H1 (cell line): ENCODE data around the gene TMEM202. TPM values are rescaled to one million over a fixed set of nuclear protein-coding genes. Genes with fewer than 3 reads are reported as not detected.

ENCODE experiments used
- CBX8 ChIP-seq: fragments of 300-800, 300-1000 bp; sonication (generic); IDR thresholded peaks from 2 replicates; pipeline ENCODE4 v1.7.1; 2016; ENCODE audit warnings: low read depth, low read length, borderline replicate concordance
- GTF2F1 ChIP-seq: IDR thresholded peaks from 2 replicates; pipeline ENCODE4 v1.6.1; 2012; ENCODE audit warnings: low read depth, low read length, improper control_type of control experiment, borderline replicate concordance
- TCF12 ChIP-seq: IDR thresholded peaks from 2 replicates; pipeline ENCODE4 v1.6.1; 2011; ENCODE audit warnings: low read depth, mild to moderate bottlenecking, low read length
- polyA plus RNA-seq, 7 experiments: library from polyadenylated mRNA; depleted of rRNA in 3 of 7; stranded (reverse) in 5 of 7; unstranded in 2 of 7; fragments of >200 nt in 5 of 7; fragments of 200-250 nt in 2 of 7; gene quantifications; 1 replicate in 5 of 7; 2 replicates in 1 of 7; 4 replicates in 1 of 7; pipeline versions ENCODE4 v1.2.1 to v1.2.3, GENCODE V29; 2011 to 2013; ENCODE audit warnings: missing spikeins in 2 of 7, mixed read lengths in 2 of 7
- total RNA-seq: library from RNA; stranded (reverse); fragmentation: NEBNext Ultra II Directional; extraction: Animal tissue kit (Norgen Biotek cat#: 25700); gene quantifications from 2 replicates; pipeline ENCODE4 v1.2.1, GENCODE V29; 2021

Gene TMEM202
- total and polyA plus RNA-seq, 2 of the 8 experiments (the other 6 are each of a cell fraction or from before 2014, with no cell fraction given) = not detected

GRCh38 chr15:72375501-72375845 lies 22.6 kb upstream of the TMEM202 start (continued):
- TF ChIP-seq GTF2F1 (no peak), CBX8 (no peak), TCF12 (no peak)
- TF ChIP-seq, all 59 proteins: peak for 0
